K562 (cell line): ENCODE results near the gene CLTB. TPM values are rescaled to one million over a fixed set of nuclear protein-coding genes. Genes with fewer than 3 reads are reported as not detected.

Source experiments
- HIVEP1 ChIP-seq: fragments of 250-450 bp; sonication (Bioruptor Pico); IDR thresholded peaks from 2 replicates; pipeline ENCODE4 v1.4.0; 2020; ENCODE audit warnings: mild to moderate bottlenecking
- JUND ChIP-seq, 2 experiments: IDR thresholded peaks; 2 replicates in 1 of 2; 3 replicates in 1 of 2; pipeline ENCODE4 v1.6.1; 2011; ENCODE audit warnings: borderline replicate concordance in 2 of 2, low read depth in 2 of 2, low read length in 2 of 2, improper control_type of control experiment in 1 of 2, missing biosample characterization in 1 of 2, missing genetic modification characterization in 1 of 2, missing genetic modification reagents in 1 of 2
- KDM4B ChIP-seq, 2 experiments: fragments of 450-650 bp in 1 of 2; sonication (generic) in 1 of 2; IDR thresholded peaks; 2 replicates each; pipeline ENCODE4 v1.6.1; 2016 to 2017; ENCODE audit warnings: borderline replicate concordance in 2 of 2, antibody characterized with exemption in 1 of 2, low read depth in 1 of 2, mild to moderate bottlenecking in 1 of 2
- MAFK ChIP-seq: IDR thresholded peaks from 2 replicates; pipeline ENCODE4 v1.6.1; 2011; ENCODE audit warnings: low read length, improper control_type of control experiment
- NFE2 ChIP-seq: IDR thresholded peaks from 2 replicates; pipeline ENCODE4 v1.6.1; 2014; ENCODE audit warnings: antibody characterized with exemption, low read depth
- NFYB ChIP-seq: IDR thresholded peaks from 2 replicates; pipeline ENCODE4 v1.6.1; 2011; ENCODE audit warnings: mild to moderate bottlenecking, moderate library complexity; ENCODE audit not compliant: insufficient read length; ENCODE audit errors: extremely low read depth
- POLR2G ChIP-seq: fragments of 200-400 bp; formaldehyde crosslinking; IDR thresholded peaks from 2 replicates; pipeline ENCODE4 v1.6.1; 2017; ENCODE audit warnings: low read depth, mild to moderate bottlenecking, antibody characterized with exemption, low read length, moderate library complexity
- RBBP5 ChIP-seq: fragments of 200-600 bp; sonication (generic); IDR thresholded peaks from 2 replicates; pipeline ENCODE4 v1.6.1; 2012; ENCODE audit warnings: borderline replicate concordance, mild to moderate bottlenecking, low read length, control low read depth, inconsistent platforms; ENCODE audit not compliant: insufficient read depth, poor library complexity, severe bottlenecking
- SRF ChIP-seq, 2 experiments: fragments of 250-450, 450-650 bp in 1 of 2; sonication (Bioruptor Pico) in 1 of 2; sonication (generic) in 1 of 2; formaldehyde crosslinking; IDR thresholded peaks; 2 replicates each; pipeline versions ENCODE4 v1.5.0 to v1.5.1; 2020 to 2022; ENCODE audit warnings: mild to moderate bottlenecking in 1 of 2, missing genetic modification reagents in 1 of 2
- ZFX ChIP-seq: sonication (generic); formaldehyde crosslinking; IDR thresholded peaks from 2 replicates; pipeline ENCODE4 v1.8.0; 2022; ENCODE audit warnings: mild to moderate bottlenecking, missing genetic modification reagents, moderate library complexity
- ZNF384 ChIP-seq: IDR thresholded peaks from 2 replicates; pipeline ENCODE4 v1.6.1; 2012; ENCODE audit warnings: low read depth, low read length, improper control_type of control experiment
- ZNF717 ChIP-seq: fragments of 250-450 bp; sonication (Bioruptor Pico); IDR thresholded peaks from 2 replicates; pipeline ENCODE4 v1.5.0; 2021
- polyA plus RNA-seq, 8 experiments: library from polyadenylated mRNA; depleted of rRNA in 4 of 8; stranded (reverse) in 5 of 8; unstranded in 3 of 8; fragments of >200 nt; fragmentation: Nextera tagmentation in 2 of 8; fragmentation: Illumina TruSeq in 1 of 8; extraction: Ambion mirVana in 2 of 8; extraction: Trizol in 1 of 8; gene quantifications; 2 replicates each; pipeline versions ENCODE4 v1.2.1 to v1.2.3, GENCODE V29; 2011 to 2014; ENCODE audit warnings: inconsistent platforms in 1 of 8, missing spikeins in 1 of 8
- total RNA-seq, 7 experiments: library from RNA; depleted of rRNA in 6 of 7; stranded (reverse); fragments of >200 nt in 6 of 7; fragmentation: Illumina TruSeq in 2 of 7; extraction: Trizol in 2 of 7; gene quantifications; 2 replicates each; pipeline versions ENCODE4 v1.2.1 to v1.2.3, GENCODE V29; 2011 to 2021; ENCODE audit warnings: low replicate concordance in 1 of 7
- TF ChIP-seq, protein P1 (sequence below): fragments of 150-350 bp; conservative IDR thresholded peaks from 2 replicates; pipeline ENCODE4 v1.6.1; 2014; ENCODE audit warnings: low read length
- TF ChIP-seq, protein P2 (sequence below): fragments of 250-450 bp; sonication (Bioruptor Pico); IDR thresholded peaks from 2 replicates; pipeline ENCODE4 v1.5.0; 2020; ENCODE audit warnings: mild to moderate bottlenecking, borderline replicate concordance
- TF ChIP-seq, protein P3 (sequence below): fragments of 250-450 bp; sonication (Bioruptor Pico); IDR thresholded peaks from 2 replicates; pipeline ENCODE4 v1.5.0; 2021

CLTB gene
- total and polyA plus RNA-seq, 9 of the 15 experiments (the other 6 are each of a cell fraction or from before 2014, with no cell fraction given) = 1.8 to 117 (median 39.0) TPM

GRCh38 chr5:176388444-176389134 is 27.8 kb downstream of the CLTB start, which contains the start of the genes HIGD2A and NOP16 (continued):
- TF ChIP-seq KDM4B (IDR thresholded peaks at IDR 0.05; ENCODE audit: borderline replicate concordance in 2 of 2, low read depth in 1 of 2) (peak in 1 of 2 experiments; percentile 83; a peak in 1 of 4 replicates), SRF (CRISPR knock-in tag; IDR thresholded peaks at IDR 0.05) (peak in 1 of 2 experiments; percentile 47; a peak in 1 of 4 replicates), NFYB (no peak), ZFX (peak; percentile 81), HIVEP1 (CRISPR knock-in tag) (no peak), RBBP5 (peak; percentile 83), POLR2G (peak; percentile 89), ZNF717 (CRISPR knock-in tag) (no peak), JUND (IDR thresholded peaks at IDR 0.05; ENCODE audit: borderline replicate concordance, low read depth, low read length) (peak; percentile 73), JUND (tag; IDR thresholded peaks at IDR 0.05; ENCODE audit: borderline replicate concordance, low read depth, low read length) (peak; percentile 21; the same call in 2 of the 3 replicates), ZNF384 (0 out of 2 replicates have a peak, but pooled peaks have one; percentile 9), MAFK (peak; percentile 2; the same call in 1 of the 2 replicates), NFE2 (0 out of 2 replicates have a peak, but pooled peaks have one; percentile 1)
- TF ChIP-seq, protein P1, sequence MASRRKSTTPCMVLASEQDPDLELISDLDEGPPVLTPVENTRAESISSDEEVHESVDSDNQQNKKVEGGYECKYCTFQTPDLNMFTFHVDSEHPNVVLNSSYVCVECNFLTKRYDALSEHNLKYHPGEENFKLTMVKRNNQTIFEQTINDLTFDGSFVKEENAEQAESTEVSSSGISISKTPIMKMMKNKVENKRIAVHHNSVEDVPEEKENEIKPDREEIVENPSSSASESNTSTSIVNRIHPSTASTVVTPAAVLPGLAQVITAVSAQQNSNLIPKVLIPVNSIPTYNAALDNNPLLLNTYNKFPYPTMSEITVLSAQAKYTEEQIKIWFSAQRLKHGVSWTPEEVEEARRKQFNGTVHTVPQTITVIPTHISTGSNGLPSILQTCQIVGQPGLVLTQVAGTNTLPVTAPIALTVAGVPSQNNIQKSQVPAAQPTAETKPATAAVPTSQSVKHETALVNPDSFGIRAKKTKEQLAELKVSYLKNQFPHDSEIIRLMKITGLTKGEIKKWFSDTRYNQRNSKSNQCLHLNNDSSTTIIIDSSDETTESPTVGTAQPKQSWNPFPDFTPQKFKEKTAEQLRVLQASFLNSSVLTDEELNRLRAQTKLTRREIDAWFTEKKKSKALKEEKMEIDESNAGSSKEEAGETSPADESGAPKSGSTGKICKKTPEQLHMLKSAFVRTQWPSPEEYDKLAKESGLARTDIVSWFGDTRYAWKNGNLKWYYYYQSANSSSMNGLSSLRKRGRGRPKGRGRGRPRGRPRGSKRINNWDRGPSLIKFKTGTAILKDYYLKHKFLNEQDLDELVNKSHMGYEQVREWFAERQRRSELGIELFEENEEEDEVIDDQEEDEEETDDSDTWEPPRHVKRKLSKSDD = 0 out of 2 replicates have a peak, but pooled peaks have one; percentile 42
- TF ChIP-seq, protein P2, sequence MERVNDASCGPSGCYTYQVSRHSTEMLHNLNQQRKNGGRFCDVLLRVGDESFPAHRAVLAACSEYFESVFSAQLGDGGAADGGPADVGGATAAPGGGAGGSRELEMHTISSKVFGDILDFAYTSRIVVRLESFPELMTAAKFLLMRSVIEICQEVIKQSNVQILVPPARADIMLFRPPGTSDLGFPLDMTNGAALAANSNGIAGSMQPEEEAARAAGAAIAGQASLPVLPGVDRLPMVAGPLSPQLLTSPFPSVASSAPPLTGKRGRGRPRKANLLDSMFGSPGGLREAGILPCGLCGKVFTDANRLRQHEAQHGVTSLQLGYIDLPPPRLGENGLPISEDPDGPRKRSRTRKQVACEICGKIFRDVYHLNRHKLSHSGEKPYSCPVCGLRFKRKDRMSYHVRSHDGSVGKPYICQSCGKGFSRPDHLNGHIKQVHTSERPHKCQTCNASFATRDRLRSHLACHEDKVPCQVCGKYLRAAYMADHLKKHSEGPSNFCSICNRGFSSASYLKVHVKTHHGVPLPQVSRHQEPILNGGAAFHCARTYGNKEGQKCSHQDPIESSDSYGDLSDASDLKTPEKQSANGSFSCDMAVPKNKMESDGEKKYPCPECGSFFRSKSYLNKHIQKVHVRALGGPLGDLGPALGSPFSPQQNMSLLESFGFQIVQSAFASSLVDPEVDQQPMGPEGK (CRISPR knock-in tag) = no peak
- TF ChIP-seq, protein P3, sequence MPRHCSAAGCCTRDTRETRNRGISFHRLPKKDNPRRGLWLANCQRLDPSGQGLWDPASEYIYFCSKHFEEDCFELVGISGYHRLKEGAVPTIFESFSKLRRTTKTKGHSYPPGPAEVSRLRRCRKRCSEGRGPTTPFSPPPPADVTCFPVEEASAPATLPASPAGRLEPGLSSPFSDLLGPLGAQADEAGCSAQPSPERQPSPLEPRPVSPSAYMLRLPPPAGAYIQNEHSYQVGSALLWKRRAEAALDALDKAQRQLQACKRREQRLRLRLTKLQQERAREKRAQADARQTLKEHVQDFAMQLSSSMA (CRISPR knock-in tag) = peak; percentile 91
